Activated CD4-positive, alpha-beta T cell treated with anti-CD3 and anti-CD28 coated beads for 1 hour (primary cell): ENCODE data around the gene CHRNA4.

Experiments
- DNase-seq: peaks from one replicate; pipeline ENCODE4 v3.0.0-alpha.2; 2020

The CHRNA4 gene

DNA sequence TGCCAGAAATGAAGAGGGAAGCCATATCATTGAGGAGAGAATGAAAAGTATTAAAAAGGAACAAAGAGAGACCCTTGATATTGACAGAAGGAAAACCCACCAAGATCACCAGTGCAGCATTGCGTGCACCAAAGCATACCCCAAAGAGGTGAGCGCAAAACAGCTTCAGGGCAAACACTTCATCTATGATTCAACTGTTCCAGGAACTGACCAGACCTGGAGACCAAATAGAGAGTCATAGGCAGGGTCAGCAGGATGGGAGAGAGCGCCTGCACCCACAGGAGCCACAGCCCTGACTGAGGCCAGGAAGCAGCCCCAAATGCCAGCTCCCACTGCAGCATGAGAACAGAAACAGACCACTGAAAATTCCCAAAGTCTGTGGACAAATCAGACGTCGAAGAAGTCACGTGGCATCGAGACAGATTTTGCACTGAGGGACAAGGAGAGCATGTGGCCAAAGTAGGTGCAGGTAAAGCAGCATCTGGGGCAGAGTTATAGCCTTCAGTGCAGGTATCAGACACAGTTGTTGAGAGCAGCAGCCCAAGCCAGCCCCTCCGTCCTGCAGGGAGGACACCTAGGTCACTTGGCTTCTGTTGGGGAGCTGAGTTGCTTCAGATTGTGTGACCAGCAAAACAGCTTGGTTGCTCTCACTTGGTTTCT, 29.3 kb downstream of the CHRNA4 start:
- DNase-seq = no peak

DNA sequence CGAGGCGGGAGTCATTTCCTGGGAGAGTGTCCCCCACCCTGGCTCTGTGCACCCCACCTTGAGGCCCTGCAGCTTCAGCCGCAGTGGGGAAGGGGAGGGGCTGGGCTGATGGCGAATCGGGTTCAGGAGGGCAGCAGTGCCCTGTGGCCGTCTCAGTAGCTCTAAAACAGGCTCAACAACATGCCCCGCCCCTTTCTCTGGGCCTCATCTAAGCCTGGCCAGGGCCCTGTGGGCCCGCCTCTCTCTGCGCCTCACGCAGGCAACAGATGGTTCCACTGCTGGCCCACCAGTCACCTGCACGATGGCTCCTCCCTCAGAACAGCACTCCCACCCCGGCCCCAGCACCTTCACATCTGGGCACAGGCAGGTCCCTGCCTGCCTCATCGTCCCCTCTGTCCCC, 30.2 kb downstream of the CHRNA4 start:
- no peak for DNase-seq

DNA sequence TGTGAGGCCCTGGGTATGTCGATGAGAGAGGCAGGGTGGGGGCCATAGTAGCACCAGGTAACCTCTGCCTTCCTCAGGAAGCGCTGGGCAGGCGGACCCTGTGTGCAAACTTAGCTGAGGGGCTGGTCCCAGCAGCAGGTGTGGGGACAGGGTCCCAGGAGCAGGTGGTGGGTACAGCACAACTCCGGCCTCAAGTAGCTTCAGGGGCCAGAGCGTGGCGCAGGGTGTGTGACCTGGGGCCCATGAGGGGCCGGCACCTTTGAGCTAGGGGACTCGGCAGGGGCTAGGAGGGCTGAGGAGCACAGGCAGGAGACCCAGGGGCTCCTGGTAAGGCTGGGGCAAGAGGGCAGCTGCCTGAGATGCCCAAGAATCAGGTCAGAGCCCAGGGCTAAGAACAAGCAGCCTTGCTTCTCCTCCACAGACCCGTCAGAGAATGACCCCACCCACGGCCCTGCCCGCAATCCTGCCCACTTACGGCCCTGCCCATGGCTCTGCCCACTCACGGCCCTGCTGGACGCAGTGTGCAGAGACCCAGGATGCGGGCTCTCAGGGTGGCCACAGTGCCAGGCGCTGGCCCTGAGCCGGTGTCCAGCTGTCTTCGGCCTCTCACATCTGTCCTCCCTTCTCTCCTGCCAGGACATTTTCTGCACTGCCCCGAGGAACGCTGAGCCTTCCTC, 30.9 kb downstream of the CHRNA4 start:
- DNase-seq = no peak

DNA sequence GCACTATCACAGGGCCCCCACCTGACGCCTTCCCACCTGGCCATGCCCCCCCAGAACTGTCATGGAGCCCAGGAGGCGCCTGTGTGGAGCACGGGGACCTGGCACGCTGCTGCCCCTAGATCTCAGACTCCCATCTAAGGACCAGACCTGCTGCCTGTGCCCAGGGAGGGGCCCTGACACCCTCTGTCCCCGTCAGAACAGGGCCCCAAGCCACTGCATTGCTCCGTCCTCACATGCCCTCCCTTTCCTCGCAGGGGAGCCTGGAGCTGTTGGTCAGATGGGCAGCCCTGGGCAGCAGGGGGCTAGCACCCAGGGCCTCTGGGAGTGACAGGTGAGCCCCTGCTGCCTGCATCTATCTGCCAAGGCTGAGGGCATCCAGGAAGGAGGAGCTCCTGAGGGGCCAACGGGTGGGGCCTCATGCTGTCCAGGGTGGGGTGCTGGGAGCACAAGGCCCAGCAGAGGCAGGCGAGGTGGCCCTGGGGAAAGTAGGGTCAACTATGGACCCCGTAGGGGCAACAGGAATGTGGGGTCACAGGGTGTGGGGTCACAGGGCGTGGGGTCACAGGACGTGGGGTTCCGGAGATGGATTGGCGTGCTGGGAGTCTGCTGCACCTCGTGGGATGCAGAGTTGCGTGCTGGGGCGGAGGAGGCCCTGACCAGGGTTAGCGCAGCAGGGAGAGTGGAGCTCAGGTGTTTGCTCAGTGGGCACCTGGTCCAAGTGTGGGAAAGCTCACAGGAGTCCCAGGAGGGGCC, 31.6 kb downstream of the CHRNA4 start:
- no peak for DNase-seq

DNA sequence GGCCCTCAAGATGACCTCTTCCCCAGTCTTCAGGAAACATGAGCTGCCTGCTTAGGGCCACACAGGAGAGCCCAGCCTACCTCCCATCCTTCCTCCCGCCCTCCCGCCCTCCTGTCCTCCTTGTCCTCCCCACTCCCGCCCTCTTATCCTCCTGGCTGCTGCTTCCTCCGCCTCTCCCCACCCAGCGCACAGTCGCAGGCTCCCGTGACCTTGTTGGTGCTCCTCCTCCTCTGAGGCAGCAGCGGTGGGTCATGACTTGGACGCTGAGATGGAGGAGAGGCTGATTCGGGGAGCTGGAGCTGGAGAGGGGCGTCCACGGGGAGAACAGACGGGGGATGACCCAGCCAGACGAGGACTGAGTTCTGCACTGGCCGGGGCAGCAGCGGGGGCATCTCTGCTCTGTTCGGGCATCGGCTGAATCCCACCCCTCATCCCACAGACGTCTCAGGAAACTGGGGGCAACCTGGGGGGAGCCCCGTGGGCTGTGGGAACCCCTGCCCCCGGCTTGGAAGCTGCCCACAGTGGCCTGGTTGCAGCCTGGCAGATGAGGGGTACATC, 32.4 kb downstream of the CHRNA4 start:
- DNase-seq = no peak

DNA sequence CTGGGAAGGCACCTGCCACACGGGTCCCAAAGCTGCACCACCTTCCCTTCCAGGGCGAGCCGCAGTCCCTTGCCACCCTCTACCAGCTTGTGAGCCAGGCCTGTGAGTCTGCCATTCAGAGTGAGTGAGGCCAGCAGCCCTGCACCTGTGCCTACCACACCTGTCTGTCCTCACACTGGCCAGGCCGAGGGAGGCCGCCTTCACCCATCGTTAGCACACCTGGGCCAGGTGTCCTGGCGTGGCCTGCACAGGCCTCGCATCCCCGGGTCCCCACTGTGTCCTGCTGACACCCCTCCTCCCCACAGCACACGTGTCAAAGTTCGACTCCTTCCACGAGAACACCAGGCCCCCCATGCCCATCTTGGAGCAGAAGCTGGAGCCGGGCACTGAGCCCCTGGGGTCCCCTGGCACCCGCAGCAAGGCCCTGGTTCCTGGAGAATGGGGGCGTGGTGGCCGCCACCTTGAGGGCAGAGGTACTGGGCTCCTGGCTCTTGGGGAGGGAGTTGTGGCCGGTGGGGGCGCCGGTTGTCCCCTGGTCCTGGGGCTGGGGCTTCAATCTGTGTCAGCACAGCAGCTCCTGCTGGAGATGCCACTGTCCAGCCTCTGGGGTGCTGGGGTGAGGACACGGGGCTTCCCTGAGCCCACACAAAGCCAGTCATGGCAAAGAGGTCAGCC, 33.0 kb downstream of the CHRNA4 start:
- DNase-seq = no peak

DNA sequence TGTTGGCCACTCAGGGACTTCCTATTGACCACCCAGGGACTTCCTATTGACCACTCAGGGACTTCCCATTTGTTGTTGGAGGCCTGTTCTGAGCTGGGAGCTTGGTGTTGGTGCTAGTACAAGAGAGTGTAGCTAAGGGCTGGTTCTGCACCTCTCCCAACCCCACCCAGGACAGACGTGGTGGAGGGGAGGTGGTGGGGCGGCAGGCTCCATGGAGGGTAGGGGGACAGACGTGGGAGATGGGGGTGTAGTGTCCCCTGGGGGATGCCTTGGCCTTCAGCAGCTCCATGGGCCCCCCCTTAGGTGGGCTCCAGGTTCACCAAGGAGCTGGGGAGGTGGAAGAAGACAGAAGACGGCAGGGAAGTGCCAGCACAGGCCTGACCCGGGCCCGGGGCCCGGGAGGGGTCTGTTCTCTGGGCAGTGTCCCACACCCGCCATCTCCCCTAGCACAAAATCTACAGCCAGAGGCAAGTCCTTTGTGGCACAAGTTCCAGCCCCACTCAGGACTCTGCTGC, 33.9 kb downstream of the CHRNA4 start:
- DNase-seq = no peak

DNA sequence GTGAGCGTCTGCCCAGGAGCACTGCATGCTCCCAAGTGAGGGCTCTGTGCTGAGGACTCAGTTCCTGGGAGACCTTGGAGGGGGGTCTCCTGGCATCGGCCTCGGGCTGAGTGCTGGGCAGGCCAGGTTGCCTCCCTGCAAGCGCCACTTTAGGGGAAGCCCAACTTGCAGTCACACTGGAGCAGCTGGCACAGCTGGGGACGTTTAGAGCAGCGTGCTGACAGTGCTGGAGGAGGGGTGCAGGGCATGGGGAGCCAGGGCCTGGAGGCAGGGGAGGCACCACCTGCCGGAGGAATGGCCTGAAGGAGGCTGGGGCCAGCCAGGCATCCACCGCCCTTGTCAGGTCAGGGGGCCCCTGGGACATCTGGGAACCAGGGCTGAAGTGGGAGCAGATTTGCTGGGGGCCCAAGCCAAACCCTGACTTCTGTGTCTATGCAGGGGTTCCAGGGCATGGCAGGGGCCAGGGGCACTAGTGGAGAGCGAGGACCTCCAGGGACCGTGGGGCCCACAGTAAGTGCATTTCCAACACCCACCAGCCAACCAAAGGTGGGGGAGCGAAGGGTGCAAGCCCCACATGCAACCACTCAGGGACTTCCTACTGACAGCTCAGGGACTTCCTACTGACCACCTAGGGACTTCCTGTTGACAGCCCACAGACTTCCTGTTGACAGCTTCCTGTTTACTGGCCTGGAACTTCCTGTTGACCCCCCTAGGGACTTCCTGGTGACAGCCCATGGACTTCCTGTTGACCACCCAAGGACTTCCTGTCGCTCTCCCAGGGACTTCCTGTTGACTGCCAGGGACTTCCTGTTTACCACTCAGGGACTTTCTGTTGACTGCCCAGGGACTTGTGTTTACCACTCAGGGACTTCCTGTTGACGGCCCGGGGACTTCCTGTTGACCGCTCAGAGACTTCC, 34.6 kb downstream of the CHRNA4 start:
- DNase-seq = no peak

DNA sequence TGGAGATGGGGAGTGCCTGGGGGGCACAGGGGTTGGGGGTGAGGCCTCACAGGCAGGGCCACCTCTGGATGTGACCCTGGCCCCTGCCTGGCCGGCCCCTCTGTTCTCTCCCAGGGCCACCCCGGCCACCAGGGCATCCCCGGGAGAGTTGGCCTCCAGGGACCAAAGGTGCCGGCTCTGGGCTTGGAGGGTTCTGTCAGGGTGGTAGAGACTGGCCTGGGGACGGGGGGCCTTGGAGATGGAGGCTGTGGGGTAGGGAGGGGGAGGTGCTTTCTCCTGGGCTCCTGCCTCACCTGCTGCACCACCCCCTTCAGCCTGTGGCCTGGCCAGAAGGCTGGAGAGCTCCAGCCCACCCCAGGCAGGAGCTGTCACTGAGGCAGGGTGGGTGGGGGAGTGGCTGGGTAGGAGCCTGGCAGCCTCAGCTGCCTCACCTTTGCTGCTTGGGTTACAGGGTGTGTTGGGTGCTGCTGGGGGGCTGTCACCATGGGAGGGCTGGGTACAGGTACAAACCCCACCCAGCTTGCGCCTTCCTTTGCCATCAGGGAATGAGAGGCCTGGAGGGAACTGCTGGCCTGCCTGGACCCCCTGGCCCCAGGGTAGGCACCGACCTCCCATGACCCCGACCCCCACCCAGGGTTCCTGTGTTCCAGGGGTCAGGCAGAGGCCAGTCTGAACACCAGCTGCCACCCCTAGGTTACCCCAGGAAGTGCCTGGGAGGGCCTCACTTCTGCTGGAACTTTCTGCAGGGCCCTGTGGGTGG, 35.4 kb downstream of the CHRNA4 start:
- no peak for DNase-seq

DNA sequence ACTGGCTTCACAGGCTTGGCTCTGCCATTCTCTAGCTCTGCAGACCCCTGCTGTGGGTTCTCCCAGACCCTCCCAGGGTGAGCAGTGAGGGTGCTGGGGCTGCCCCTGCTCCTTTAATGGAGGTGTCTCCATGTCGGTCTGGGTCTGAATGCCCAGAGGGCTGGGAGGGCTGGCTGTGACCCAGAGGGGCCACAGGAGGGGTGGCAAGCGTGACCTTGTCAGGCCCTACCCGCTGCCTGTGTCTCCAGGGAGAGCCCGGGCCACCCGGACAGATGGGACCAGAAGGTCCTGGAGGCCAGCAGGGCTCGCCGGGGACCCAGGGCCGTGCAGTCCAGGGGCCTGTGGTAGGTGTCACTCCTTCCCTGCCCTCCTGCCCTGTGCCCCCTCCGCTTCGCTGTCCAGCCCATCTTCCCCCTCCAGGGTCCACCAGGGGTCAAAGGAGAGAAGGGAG, 36.1 kb downstream of the CHRNA4 start:
- DNase-seq = no peak

DNA sequence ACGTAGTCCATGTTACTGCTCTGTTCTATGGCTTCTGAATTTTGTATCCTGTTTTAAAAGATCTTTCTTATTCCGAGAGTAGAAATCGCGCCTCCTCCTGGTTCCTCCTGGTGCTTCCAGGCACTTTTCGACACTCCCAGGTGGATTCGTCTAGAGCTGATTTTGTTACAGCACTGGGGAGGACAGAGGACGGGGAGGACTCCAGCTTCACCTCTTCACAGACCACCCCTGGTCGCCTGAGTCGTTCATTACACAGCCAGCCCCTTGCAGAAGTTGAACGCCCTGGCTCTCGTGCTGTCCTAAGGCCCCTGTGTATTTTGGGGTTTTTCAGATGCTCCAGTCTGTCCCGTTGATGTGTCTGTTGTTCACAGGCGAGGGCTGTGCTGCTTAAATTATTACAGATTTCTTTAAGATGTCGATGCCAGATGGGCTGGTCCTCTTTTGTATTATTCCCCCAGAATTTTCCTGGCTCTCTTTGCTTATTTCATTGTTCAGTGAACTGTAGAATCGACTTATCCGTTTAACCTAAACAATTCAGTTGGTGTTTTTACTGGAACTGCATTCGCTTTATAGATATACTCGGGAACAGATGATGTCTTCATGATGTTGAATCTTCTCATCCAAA, 37.7 kb downstream of the CHRNA4 start:
- DNase-seq = no peak

DNA sequence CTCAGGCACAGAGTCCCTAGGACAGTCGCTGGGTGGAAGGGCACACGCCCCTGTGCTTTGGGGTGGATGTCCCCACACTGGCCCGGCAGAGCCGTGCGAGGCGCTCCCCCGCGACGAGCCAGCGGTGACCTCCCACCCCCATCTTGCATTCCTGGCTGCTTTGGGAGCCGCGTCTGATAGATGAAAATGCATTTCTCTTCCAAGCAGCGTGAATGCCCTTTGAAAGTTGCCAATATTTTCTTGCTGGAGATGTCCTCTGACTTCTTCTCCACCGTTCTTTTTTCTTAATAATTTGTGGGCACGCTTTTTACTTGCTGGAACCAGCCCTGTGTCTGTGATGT, 38.2 kb downstream of the CHRNA4 start:
- DNase-seq = no peak

DNA sequence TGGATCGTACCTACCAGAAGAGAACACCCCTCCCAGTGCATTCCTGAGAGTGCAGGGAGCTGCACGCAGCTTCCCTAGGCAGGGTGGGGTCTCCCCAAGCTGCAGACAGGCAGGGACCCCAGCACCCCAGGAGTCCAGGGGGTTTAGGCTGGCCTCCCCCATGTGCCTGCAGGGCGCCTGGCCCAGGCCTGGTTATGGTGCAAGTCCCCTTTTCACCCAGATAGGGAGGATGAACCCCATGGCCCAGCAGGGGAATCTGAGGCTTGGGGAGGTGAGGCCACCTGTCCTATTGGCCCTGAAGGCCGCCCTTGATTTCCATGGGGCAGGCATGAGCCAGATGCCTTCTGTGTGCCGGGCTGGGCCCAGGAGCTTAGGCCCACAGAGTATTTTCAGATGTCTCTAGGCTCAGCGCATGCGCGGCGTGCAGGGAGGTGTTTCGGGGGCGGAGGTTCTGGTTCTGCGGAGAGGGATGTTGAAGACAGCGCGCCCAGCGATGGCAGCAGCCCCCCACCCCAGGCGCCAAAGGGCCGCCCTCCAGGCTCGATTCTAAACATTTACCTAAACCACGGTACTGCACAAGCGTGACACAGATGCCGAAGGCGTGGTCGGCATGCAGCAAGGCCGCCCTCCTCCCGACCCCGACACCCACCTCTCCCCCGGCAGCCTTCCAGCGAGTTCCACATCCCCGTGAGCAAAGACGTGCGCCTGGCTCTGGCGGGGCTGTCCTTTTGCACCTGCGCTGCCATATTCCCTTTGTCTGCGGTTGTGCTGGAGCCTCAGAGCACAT, 38.8 kb downstream of the CHRNA4 start:
- DNase-seq = no peak

DNA sequence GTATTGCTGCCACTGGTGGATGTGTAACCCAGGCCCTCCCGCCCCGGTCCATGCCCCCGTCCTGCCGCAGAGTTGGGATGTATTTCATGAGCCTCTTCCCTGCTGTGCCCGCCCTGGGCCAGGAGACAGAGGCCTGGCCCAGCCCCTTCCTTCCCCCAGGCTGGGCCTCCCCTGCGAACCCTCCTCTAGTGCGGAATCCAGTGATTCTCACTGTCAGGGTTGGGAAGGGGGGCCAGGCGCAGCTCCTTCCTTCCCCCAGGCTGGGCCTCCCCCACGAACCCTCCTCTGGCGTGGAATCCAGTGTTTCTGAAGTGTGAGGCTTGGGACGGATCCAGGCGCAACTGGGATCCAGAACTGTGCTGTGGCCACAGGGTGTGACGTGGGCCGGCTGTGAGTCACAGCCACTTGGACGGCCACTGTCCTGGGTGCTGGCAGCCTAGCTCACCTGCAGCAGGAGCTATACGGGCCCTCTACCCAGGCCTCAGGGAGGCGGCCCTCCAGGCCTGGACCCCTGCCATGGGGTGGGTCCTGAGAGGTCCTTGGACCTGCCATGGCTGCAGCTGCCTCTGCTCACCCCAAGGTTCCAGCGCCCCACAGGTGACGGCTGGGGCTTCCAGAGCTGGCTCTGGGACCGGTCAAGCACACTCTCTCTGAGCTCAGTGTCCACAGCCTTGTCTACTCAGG, 39.9 kb downstream of the CHRNA4 start:
- no peak for DNase-seq

DNA sequence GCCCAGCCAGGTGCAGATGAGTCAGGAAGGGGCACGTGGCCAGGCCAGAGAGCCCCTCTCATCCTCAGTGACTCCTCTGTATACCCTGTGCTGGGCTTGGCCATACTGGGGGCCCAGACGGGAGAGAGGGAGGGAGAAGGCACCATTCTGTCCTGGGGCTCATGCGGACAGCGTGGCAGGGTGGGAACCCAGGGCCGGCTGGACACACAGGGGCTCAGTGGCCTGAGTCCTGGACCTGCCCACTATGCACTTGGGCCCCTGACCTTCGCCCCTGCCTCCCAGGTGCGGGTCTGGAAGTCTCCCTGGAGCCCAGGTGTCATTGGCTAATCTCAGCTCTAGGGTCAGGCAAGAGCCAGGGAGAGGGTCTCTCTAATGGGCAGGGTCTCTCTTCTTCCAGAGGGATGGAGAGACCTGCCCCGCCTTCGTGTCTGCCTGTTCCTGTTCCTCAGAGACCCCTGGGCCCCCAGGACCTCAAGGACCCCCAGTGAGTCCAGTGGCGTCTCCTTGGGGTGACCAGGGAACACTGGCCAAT, 40.5 kb downstream of the CHRNA4 start:
- DNase-seq = no peak

DNA sequence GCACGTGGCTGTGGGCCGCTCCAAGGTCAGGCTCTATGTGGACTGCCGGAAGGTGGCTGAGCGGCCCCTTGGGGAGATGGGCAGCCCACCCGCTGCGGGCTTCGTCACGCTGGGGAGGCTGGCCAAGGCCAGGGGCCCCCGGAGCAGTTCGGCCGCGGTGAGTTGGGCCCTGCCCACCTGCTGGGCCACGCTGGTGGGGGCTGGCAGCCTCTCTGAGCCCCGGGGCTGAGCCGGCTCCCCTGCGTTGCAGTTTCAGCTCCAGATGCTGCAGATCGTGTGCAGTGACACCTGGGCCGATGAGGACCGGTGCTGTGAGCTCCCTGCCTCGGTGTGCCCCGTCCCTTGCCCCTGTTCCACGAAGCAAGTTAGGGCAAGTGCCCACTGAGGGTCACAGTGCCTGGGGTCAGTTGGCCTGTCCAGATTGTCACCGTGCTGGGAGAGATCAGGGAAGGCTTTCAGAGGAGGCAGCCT, 41.1 kb downstream of the CHRNA4 start:
- no peak for DNase-seq

DNA sequence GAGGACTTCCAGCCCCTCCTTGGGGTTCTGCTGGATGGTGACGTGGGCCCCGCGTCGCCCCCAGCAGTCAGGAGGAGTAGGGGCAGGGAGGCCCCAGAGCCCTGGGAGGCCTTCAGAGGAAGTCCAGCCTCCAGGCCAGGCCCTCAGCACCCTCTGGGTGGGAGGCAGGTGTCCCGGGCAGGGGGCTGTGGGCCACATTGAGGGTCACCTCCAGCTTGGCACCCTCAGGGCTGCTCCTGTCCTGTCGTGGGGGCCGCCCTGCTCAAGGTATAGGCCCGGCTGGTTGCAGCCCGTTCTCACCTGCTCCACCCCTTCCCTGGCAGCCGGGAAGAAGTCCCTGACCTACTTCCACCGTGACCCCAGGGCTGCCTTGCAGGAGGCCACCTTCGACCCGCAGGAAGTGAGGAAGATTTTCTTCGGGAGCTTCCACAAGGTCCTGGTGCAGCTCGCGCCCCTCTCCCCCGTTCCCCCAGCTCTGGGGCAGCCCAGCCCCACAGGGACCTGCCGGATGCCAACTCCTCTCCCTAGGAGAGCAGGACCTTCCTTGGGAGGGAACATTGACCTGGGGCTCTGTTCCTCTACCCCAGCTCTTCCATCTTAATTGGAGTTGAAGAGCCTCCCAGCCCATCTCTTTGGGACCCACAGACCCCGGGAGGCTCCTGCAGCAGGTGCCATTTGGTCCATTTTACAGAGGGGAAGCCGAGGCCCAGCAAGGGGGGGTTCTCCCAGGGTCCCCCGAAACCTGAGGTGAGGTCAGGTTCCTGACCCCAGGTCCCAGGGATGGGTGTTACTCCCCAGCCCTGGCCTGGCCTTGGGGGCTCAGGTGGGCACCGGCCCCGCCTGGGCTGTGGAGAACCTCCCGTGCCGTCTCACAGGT, 41.7 kb downstream of the CHRNA4 start:
- no peak for DNase-seq
